ENCODE results near the gene MAP3K21.

MAP3K21 gene

DNA sequence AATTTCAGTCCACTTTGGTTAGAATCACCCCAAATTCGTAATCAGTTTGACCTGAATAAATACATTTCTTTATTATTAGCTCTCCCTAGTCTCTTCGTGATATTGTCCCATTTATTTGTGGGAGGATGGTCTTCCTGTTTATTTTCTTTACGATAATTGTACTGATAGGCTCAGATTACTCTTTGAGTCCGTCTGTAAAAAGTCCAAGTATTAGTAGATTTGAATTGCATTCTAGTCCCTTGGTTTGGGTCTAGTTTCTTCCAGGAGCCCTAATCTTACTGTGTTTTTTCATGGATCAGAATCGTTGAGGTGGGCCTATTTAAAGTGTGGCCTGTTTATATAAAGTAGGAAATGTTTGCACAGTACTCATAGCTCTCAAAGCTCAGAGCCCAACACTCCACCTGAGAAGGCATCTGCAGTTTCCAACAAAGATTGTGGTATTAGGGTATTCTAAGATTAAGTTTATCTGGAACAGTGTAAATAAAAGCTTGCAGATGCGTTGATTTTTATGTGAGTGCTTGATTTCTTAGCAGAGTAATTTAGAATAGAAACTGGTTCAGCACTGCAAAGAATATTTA is 33.1 kb downstream of the MAP3K21 start:
- no peak for DNase-seq

DNA sequence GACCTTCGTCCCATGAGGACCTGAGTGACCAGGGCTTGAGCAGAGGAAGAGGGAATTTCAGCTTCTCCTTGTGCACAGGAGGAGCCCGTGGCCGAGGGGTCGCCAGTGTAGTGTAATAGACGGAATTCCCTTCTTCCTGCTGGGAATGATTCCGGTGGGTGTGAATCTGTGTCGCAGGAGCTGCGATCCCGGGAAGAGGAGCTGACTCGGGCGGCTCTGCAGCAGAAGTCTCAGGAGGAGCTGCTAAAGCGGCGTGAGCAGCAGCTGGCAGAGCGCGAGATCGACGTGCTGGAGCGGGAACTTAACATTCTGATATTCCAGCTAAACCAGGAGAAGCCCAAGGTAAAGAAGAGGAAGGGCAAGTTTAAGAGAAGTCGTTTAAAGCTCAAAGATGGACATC is 34.4 kb downstream of the MAP3K21 start:
- no peak for DNase-seq

GRCh38 chr1:233362743-233363142 is 35.2 kb downstream of the MAP3K21 start:
- DNase-seq: no peak

- DNase-seq: no peak
Measured at GRCh38 chr1:233364026-233364425, 36.5 kb downstream of the MAP3K21 start.

GRCh38 chr1:233364695-233365539 is 37.4 kb downstream of the MAP3K21 start:
- DNase-seq: no peak

DNA sequence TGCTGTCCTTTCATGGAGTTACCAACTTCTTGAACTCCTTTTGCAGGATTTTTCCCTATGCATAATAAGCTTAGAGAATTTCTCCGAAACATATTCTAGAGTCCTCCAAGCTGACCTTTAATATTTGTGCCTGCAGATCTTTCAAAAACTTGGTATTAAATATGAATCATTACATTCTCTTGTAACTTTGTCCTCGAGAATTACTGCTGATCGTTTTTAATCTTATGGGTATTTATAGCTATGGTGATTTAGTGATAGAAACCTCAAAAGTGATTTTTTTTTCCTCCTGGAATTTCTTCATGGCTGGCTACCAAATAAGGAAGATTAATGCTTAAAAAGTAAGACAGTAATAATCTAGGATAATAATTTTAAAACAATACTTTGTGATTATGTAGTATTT is 39.1 kb downstream of the MAP3K21 start:
- DNase-seq: no peak

GRCh38 chr1:233367057-233367803 is 39.7 kb downstream of the MAP3K21 start:
- DNase-seq: no peak

GRCh38 chr1:233368106-233368788 is 40.7 kb downstream of the MAP3K21 start:
- no peak for DNase-seq

DNA sequence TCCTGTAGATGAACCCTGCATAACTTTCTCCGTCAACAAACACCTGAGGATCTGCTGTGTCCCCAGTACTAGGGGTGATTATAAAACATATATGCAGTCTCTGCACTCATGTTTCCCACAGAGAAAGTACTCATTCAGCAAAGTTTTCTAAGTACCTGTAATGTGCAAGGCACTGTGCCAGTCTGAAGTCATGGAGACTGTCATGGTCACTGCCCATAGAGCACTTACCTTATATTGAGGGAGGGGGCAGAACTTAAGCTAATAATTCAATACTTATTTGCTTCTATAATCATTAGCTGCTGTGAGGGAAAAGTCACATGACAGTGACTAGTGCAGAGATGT is 41.2 kb downstream of the MAP3K21 start:
- no peak for DNase-seq

GRCh38 chr1:233372218-233373120 is 44.9 kb downstream of the MAP3K21 start:
- no peak for DNase-seq

DNA sequence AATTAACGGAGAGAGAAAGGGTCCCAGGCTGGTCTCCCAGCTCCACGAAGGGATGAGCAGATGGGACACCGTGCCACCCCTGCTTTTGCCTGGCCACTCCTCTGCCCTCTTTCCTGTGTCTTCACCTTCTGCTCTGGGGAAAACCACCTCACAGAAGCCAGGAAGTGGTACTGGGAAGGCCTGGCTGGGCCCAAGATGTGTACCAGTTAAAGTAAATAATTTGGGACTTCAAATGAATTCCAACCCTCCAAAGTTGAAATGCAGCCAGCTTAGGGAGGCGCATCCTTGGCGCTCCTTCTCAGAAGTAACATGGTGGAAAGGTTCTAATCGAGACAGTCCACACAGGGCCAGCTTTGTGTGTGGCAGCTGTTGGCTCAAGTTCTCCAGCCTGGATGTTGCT is 45.7 kb downstream of the MAP3K21 start:
- no peak for DNase-seq

DNA sequence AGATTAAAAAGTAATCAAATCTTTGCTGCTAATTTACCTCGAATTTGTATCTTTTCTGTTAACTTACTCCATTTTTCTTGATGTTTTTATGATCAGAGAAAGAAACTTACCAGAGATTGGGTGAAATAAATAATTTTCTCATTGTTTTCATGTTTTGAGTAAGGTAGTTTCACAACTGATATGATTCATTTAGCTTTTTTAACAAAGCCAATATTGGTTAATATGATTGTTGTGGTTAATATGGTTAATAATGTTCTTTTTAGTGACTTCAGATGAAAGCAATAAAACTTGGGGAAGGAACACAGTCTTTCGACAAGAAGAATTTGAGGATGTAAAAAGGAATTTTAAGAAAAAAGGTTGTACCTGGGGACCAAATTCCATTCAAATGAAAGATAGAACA is 48.1 kb downstream of the MAP3K21 start:
- DNase-seq: no peak

DNA sequence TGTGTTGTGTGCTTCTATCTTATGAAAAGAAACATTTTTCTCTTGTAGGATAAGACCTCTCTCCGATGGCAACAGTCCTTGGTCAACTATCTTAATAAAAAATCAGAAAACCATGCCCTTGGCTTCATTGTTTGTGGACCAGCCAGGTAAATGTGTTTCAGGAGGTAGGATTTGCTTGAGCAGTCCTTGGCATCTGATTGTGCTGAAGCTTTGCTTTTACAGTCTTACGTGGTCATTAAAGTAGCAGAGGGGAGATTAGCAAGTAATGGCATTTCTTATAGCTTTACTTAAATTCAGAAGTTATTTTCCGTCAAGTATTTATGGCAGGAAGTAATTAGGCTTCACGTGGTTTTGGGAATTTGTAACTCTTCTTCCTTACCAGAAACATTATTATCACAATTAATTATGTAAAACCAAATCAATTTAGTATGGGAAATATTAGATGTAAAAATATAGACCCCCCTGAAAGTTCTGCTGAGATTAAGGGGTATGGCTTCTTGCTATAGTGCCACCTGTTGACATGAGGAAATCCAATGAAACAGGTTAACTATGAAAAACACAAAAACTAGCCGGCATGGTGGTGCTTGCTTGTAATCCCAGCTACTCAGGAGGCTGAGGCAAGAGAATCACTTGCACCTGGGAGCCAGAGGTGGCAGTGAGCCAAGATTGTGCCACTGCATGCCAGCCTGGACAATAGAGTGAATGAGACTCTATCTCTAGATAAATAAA is 49.0 kb downstream of the MAP3K21 start:
- no peak for DNase-seq

DNA sequence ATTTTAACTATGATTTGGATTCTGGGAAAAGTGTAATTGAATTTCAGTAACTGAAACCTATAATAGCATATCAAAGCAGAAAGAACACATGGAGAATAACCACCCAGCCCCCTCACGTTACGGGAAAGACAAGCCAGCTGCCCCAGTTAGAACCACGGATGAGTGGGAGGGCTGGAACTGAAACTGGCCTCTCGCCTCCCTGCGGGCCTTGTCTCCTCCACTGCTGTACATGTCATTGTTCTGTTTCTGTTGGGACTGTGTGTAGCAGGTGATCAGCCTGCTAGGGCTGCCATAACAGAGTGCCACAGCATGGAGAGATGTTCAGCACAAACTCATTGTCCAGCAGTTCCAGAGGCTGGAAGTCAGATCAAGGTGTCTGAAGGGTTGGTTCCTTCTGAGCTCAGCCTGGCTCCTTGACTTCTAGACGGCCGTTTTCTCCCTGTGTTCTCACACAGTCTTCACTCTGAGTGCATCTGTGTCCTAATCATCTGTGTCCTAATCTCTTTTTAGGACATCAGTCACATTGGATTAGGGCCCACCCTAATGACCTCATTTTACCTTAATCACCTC is 52.4 kb downstream of the MAP3K21 start:
- no peak for DNase-seq

GRCh38 chr1:233381806-233382205 is 54.3 kb downstream of the MAP3K21 start:
- DNase-seq: no peak

- DNase-seq: no peak
Measured at GRCh38 chr1:233383984-233384383, 56.5 kb downstream of the MAP3K21 start.

GRCh38 chr1:233386336-233386735 is 58.8 kb downstream of the MAP3K21 start:
- no peak for DNase-seq

DNA sequence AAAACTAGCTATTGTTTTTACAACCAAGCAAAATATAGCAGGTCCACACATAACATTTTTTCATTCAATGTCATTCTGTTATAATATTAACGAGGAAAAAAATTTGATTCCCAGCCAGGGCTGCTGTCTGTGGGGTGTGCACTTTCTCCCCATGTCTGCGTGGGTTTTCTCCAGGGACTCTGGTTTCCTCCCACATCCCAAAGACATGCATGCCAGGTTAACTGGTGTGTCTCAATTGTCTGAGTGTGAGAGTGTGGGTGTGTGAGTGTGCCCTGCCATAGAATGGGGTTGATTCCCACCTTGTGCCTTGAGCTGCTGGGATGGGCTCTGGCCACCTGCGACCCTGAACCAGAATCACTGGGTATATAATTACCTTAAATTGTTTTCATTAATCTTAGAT is 60.1 kb downstream of the MAP3K21 start:
- no peak for DNase-seq

DNA sequence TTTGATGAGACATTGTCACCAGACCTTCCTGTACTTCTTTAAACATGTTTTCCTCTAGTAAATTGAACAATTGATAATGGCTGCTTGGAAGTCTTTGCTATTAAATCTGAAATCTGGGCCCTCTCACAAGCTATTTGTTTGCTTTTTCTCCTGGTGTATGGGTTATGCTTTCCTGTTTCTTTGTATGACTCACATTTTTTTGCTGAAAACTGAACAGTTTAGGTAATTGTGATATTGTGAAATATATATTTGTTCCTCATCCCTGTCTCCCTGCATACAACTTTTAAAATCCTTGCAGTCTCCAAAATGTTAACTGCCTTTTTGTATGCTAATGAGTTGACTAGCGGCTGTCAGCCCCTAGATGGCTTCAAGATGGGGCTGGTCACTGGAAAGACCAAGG is 61.6 kb downstream of the MAP3K21 start:
- no peak for DNase-seq

- no peak for DNase-seq
Measured at GRCh38 chr1:233389893-233390292, 62.4 kb downstream of the MAP3K21 start.
